A549 (cell line): ENCODE results near the gene MYO15B. TPM values are rescaled to one million over a fixed set of nuclear protein-coding genes. Genes with fewer than 3 reads are reported as not detected.

ENCODE experiments used
- ATAC-seq, 2 experiments: fragments of 200-7000 bp in 1 of 2; fragments of >200 bp in 1 of 2; cut with Nextera tagmentation in 1 of 2; cut with Tn5 transposase in 1 of 2; 3 replicates each; pipeline versions ENCODE4 v1.8.0 to v1.9.1; 2018 to 2020; ENCODE audit warnings: mild to moderate bottlenecking in 1 of 2, moderate library complexity in 1 of 2
- CTCF ChIA-PET: fragments of 300-600 bp; sonication (Branson Sonifier 250); formaldehyde crosslinking; extraction: SDS; loops from one replicate; lab custom pipeline; 2021; ENCODE audit warnings: antibody characterized with exemption, inconsistent platforms; lab: Yijun Ruan, JAX
- POLR2A ChIA-PET: fragments of 350-600 bp; formaldehyde crosslinking; extraction: SDS; loops from one replicate; lab custom pipeline; 2021; ENCODE audit warnings: antibody characterized with exemption, inconsistent platforms; lab: Yijun Ruan, JAX
- DNase-seq, 2 experiments: peaks; one replicate each; pipeline versions ENCODE4 v3.0.0 to v3.0.0-alpha.2; 2011 to 2016; ENCODE audit warnings: low read depth in 1 of 2, low spot score in 1 of 2
- FAIRE-seq: peaks from 2 replicates; lab custom pipeline; 2011; peaks lifted over from hg19 to GRCh38; lab: Jason Lieb, UNC
- H3K27ac ChIP-seq, 2 experiments: fragments of >200 bp; sonication (Bioruptor Twin); formaldehyde crosslinking; 3 replicates each; pipeline ENCODE4 v1.5.1; 2016 to 2017
- H3K4me1 ChIP-seq: fragments of >200 bp; sonication (Bioruptor Twin); formaldehyde crosslinking; 3 replicates; pipeline ENCODE4 v1.6.1; 2016
- H3K4me2 ChIP-seq: fragments of >200 bp; sonication (Bioruptor Twin); formaldehyde crosslinking; 3 replicates; pipeline ENCODE4 v1.6.1; 2016
- H3K4me3 ChIP-seq: fragments of >200 bp; sonication (Bioruptor Twin); formaldehyde crosslinking; 3 replicates; pipeline ENCODE4 v1.5.1; 2016
- H3K9me3 ChIP-seq: fragments of >200 bp; sonication (Bioruptor Twin); formaldehyde crosslinking; 3 replicates; pipeline ENCODE4 v1.6.1; 2016
- CEBPB ChIP-seq, 2 experiments: fragments of >200 bp in 1 of 2; sonication (Bioruptor Twin) in 1 of 2; formaldehyde crosslinking in 1 of 2; IDR thresholded peaks; 2 replicates each; pipeline ENCODE4 v1.6.1; 2012 to 2016
- CHD2 ChIP-seq: fragments of 150-350 bp; IDR thresholded peaks from 2 replicates; pipeline ENCODE4 v1.6.1; 2014; ENCODE audit warnings: low read length; ENCODE audit not compliant: partially characterized antibody
- CHD4 ChIP-seq: fragments of 200-600 bp; sonication (generic); IDR thresholded peaks from 2 replicates; pipeline ENCODE4 v1.6.1; 2016; ENCODE audit warnings: antibody characterized with exemption, mild to moderate bottlenecking, borderline replicate concordance
- EHMT2 ChIP-seq: fragments of 200-600 bp; sonication (generic); IDR thresholded peaks from 2 replicates; pipeline ENCODE4 v1.6.1; 2016; ENCODE audit warnings: antibody characterized with exemption, low read depth, mild to moderate bottlenecking, moderate library complexity
- ESRRA ChIP-seq: fragments of 150-350 bp; IDR thresholded peaks from 2 replicates; pipeline ENCODE4 v1.6.1; 2014; ENCODE audit warnings: mild to moderate bottlenecking, low read length, borderline replicate concordance
- FOSL2 ChIP-seq, 2 experiments: fragments of 450-650 bp in 1 of 2; fragments of >200 bp in 1 of 2; sonication (Bioruptor Twin) in 1 of 2; formaldehyde crosslinking; IDR thresholded peaks; 2 replicates each; pipeline versions ENCODE4 v1.5.0 to v1.6.1; 2016 to 2020; ENCODE audit warnings: mild to moderate bottlenecking in 1 of 2, moderate library complexity in 1 of 2
- GATA3 ChIP-seq: IDR thresholded peaks from 2 replicates; pipeline ENCODE4 v1.6.1; 2012; ENCODE audit warnings: borderline replicate concordance
- HMGXB4 ChIP-seq: fragments of 250-450 bp; sonication (Bioruptor Pico); IDR thresholded peaks from 2 replicates; pipeline ENCODE4 v1.5.0; 2021; ENCODE audit warnings: mild to moderate bottlenecking, moderate library complexity, borderline replicate concordance
- HOXA7 ChIP-seq: fragments of 250-450 bp; sonication (Bioruptor Pico); IDR thresholded peaks from 2 replicates; pipeline ENCODE4 v1.5.0; 2020; ENCODE audit warnings: mild to moderate bottlenecking, moderate library complexity
- HOXB13 ChIP-seq: fragments of 250-450 bp; sonication (Bioruptor Pico); IDR thresholded peaks from 2 replicates; pipeline ENCODE4 v1.5.0; 2020; ENCODE audit warnings: low read depth, mild to moderate bottlenecking, moderate library complexity
- JUNB ChIP-seq: fragments of >200 bp; sonication (Bioruptor Twin); formaldehyde crosslinking; IDR thresholded peaks from 2 replicates; pipeline ENCODE4 v1.6.1; 2016
- KDM5A ChIP-seq: fragments of 200-600 bp; sonication (generic); IDR thresholded peaks from 2 replicates; pipeline ENCODE4 v1.6.1; 2016; ENCODE audit warnings: antibody characterized with exemption, mild to moderate bottlenecking
- NFE2L2 ChIP-seq: fragments of 150-350 bp; conservative IDR thresholded peaks from 2 replicates; pipeline ENCODE4 v1.6.1; 2014; ENCODE audit warnings: low read length
- PHF8 ChIP-seq: fragments of 200-600 bp; sonication (generic); IDR thresholded peaks from 2 replicates; pipeline ENCODE4 v1.6.1; 2016; ENCODE audit warnings: low read depth, mild to moderate bottlenecking, antibody characterized with exemption, moderate library complexity, borderline replicate concordance
- TFCP2L1 ChIP-seq: fragments of 250-450 bp; sonication (Bioruptor Pico); IDR thresholded peaks from 2 replicates; pipeline ENCODE4 v1.5.0; 2021; ENCODE audit warnings: mild to moderate bottlenecking
- ZFP36 ChIP-seq: fragments of 450-650 bp; IDR thresholded peaks from 2 replicates; pipeline ENCODE4 v1.6.1; 2014; ENCODE audit warnings: borderline replicate concordance; ENCODE audit not compliant: partially characterized antibody
- WGBS: methylation state at CpG from one replicate; pipeline ENCODE4 v1.1.6; 2017; ENCODE audit errors: missing lambda C conversion rate; 5-methylcytosine and 5-hydroxymethylcytosine counted together
- polyA plus RNA-seq, 4 experiments: library from polyadenylated mRNA; depleted of rRNA in 3 of 4; stranded (reverse); fragments of >200 nt; fragmentation: RNase III in 1 of 4; extraction: RNeasy Plus Mini Kit Qiagen cat#74134 plus additional on column Dnase treatment in 1 of 4; gene quantifications; 2 replicates in 3 of 4; 3 replicates in 1 of 4; pipeline ENCODE4 v1.2.3, GENCODE V29; 2011 to 2017
- TF ChIP-seq, protein P1 (sequence below): fragments of >200 bp; sonication (Bioruptor Twin); formaldehyde crosslinking; IDR thresholded peaks from 3 replicates; pipeline ENCODE4 v1.6.1; 2016

The MYO15B gene
- polyA plus RNA-seq, 2 of the 4 experiments (the other 2 are of a cell fraction): 12.4 to 33.9 TPM

GRCh38 chr17:75668489-75668888 lies 80.9 kb downstream of the MYO15B start:
- DNase-seq (no peak), ATAC-seq (no peak), FAIRE-seq (no peak)
- ChIA-PET CTCF (interaction anchor here (1.0 to 50.8 kb wide), 4 partner anchors 11 to 159 kb away, joined by 3 to 2254 read pairs (median 968); partner anchors contain the start of genes GALK1 and SMIM5), POLR2A (no interaction called here)
- TF ChIP-seq FOSL2 (IDR thresholded peaks at IDR 0.05) (no peak), FOSL2 (CRISPR knock-in tag; IDR thresholded peaks at IDR 0.05) (no peak), KDM5A (no peak), EHMT2 (no peak), JUNB (no peak), HOXB13 (no peak), HMGXB4 (CRISPR knock-in tag) (no peak), HOXA7 (CRISPR knock-in tag) (no peak)
- Histone ChIP-seq H3K4me2 (peak overlapping the region; percentile 88), H3K27ac (no peak overlapping the region), H3K4me3 (peak overlapping the region; percentile 72), H3K4me1 (peaks cover 16% of the 10 kb centered on the region), H3K9me3 (no peaks in the 10 kb centered on the region)
- 68% methylated on average over 4 of the region's 4 CpGs for WGBS

GRCh38 chr17:75670868-75671267 lies 83.3 kb downstream of the MYO15B start:
- no peaks in the 10 kb centered on the region for H3K9me3 ChIP-seq
- peaks cover 22% of the 10 kb centered on the region for H3K4me1 ChIP-seq
- ChIA-PET POLR2A (no interaction called here), CTCF (interaction anchor here (0.7 to 8.1 kb wide), 13 partner anchors 8 to 70 kb away, joined by 3 to 87 read pairs (median 4); partner anchors contain the start of gene SMIM5)
- no peak overlapping the region for H3K27ac ChIP-seq
- no peak for ATAC-seq
- H3K4me2 ChIP-seq: no peak overlapping the region
- TF ChIP-seq NFE2L2 (no peak), JUNB (no peak), CHD2 (no peak), TFCP2L1 (no peak), KDM5A (no peak), ZFP36 (no peak)
- TF ChIP-seq, protein P1, sequence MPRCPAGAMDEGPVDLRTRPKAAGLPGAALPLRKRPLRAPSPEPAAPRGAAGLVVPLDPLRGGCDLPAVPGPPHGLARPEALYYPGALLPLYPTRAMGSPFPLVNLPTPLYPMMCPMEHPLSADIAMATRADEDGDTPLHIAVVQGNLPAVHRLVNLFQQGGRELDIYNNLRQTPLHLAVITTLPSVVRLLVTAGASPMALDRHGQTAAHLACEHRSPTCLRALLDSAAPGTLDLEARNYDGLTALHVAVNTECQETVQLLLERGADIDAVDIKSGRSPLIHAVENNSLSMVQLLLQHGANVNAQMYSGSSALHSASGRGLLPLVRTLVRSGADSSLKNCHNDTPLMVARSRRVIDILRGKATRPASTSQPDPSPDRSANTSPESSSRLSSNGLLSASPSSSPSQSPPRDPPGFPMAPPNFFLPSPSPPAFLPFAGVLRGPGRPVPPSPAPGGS: no peak
- DNase-seq: no peak
- no peak for FAIRE-seq
- WGBS: 85% methylated on average over 5 of the region's 5 CpGs
- no peak overlapping the region for H3K4me3 ChIP-seq

GRCh38 chr17:75672011-75672410 lies 84.4 kb downstream of the MYO15B start:
- TF ChIP-seq CEBPB (IDR thresholded peaks at IDR 0.05) (no peak), PHF8 (no peak), CHD4 (no peak), GATA3 (no peak), HOXA7 (CRISPR knock-in tag) (no peak), ESRRA (no peak), HOXB13 (no peak)
- H3K27ac ChIP-seq: no peak overlapping the region
- POLR2A ChIA-PET: interaction anchor here (1.3 to 1.5 kb wide), 2 partner anchors 76 to 108 kb away, joined by 3 to 4 read pairs; no protein-coding TSS in a partner anchor
- no peak overlapping the region for H3K4me2 ChIP-seq
- ATAC-seq: no peak
- WGBS: 99% methylated on average over 5 of the region's 5 CpGs
- no peak overlapping the region for H3K4me3 ChIP-seq
- CTCF ChIA-PET: interaction anchor here (0.9 to 8.1 kb wide), 11 partner anchors 8 to 71 kb away, joined by 3 to 87 read pairs (median 4); partner anchors contain the start of gene SMIM5
- no peaks in the 10 kb centered on the region for H3K9me3 ChIP-seq
- H3K4me1 ChIP-seq: peaks cover 17% of the 10 kb centered on the region
- no peak for DNase-seq
- FAIRE-seq: no peak
